ENCODE data around the gene TH. TPM values are rescaled to one million over a fixed set of nuclear protein-coding genes. Genes with fewer than 3 reads are reported as not detected.

Gene TH
- total RNA-seq, 1 donor from 2014 or later: 2.0 TPM

- no peak for TF ChIP-seq CTCF (IDR thresholded peaks at IDR 0.05)
- no peak for TF ChIP-seq EZH2 (IDR thresholded peaks at IDR 0.05)
- Mint-ChIP-seq H3K36me3 (no peaks in the 10 kb centered on the region), H3K27me3 (ENCODE audit: insufficient read depth, low read depth) (peaks cover 38% of the 10 kb centered on the region), H3K9me3 (peaks cover 3% of the 10 kb centered on the region), H3K4me1 (peaks cover 14% of the 10 kb centered on the region), H3K27ac (no peak overlapping the region), H3K4me3 (no peak overlapping the region)
- Histone ChIP-seq H3K4me3 (no peak overlapping the region), H4K20me1 (ENCODE audit: low read depth) (no peaks in the 10 kb centered on the region), H3K9me3 (ENCODE audit: low read depth) (no peaks in the 10 kb centered on the region), H3K4me2 (no peak overlapping the region), H3K79me2 (ENCODE audit: low read depth) (no peaks in the 10 kb centered on the region), H3K36me3 (no peaks in the 10 kb centered on the region), H3K4me1 (no peaks in the 10 kb centered on the region), H3K9ac (no peak overlapping the region), H2AFZ (replicated peaks) (no peak overlapping the region), H3K27ac (no peak overlapping the region), H3K27me3 (peaks cover 26% of the 10 kb centered on the region), H3F3A (ENCODE audit: low read depth) (no peaks in the 10 kb centered on the region)
- DNase-seq (ENCODE audit: low spot score): no peak
Measured at GRCh38 chr11:2129308-2129698, 42.3 kb downstream of the TH start.

GRCh38 chr11:2128511-2129307, 42.9 kb downstream of the TH start:
- H3K4me1 Mint-ChIP-seq: peaks cover 14% of the 10 kb centered on the region
- H3K4me2 ChIP-seq: no peak overlapping the region
- H4K20me1 ChIP-seq (ENCODE audit: low read depth): no peaks in the 10 kb centered on the region
- H3K27ac Mint-ChIP-seq: peak overlapping the region; percentile 71
- H3K9me3 Mint-ChIP-seq: peaks cover 3% of the 10 kb centered on the region
- TF ChIP-seq CTCF (IDR thresholded peaks at IDR 0.05) (no peak), EZH2 (IDR thresholded peaks at IDR 0.05) (no peak), EZH2phosphoT487 (IDR thresholded peaks at IDR 0.05) (no peak)
- H3F3A ChIP-seq (ENCODE audit: low read depth): no peaks in the 10 kb centered on the region
- no peak overlapping the region for H3K4me3 ChIP-seq
- peaks cover 42% of the 10 kb centered on the region for H3K27me3 Mint-ChIP-seq (ENCODE audit: insufficient read depth, low read depth)
- H3K36me3 Mint-ChIP-seq: no peaks in the 10 kb centered on the region
- H3K79me2 ChIP-seq (ENCODE audit: low read depth): no peaks in the 10 kb centered on the region
- H3K27ac ChIP-seq: no peak overlapping the region
- peaks cover 20% of the 10 kb centered on the region for H3K27me3 ChIP-seq
- no peak overlapping the region for H3K9ac ChIP-seq
- no peaks in the 10 kb centered on the region for H3K9me3 ChIP-seq (ENCODE audit: low read depth)
- no peaks in the 10 kb centered on the region for H3K36me3 ChIP-seq
- DNase-seq (ENCODE audit: low spot score): no peak
- H2AFZ ChIP-seq (replicated peaks): no peak overlapping the region
- no peak overlapping the region for H3K4me3 Mint-ChIP-seq
- no peaks in the 10 kb centered on the region for H3K4me1 ChIP-seq

GRCh38 chr11:2128130-2128510, 43.5 kb downstream of the TH start:
- peaks cover 10% of the 10 kb centered on the region for H3K4me1 Mint-ChIP-seq
- H3K9me3 Mint-ChIP-seq: peaks cover 3% of the 10 kb centered on the region
- DNase-seq (ENCODE audit: low spot score): no peak
- H3K36me3 Mint-ChIP-seq: no peaks in the 10 kb centered on the region
- Histone ChIP-seq H3K79me2 (ENCODE audit: low read depth) (no peaks in the 10 kb centered on the region), H3K27me3 (peaks cover 14% of the 10 kb centered on the region), H4K20me1 (ENCODE audit: low read depth) (no peaks in the 10 kb centered on the region), H3K9ac (no peak overlapping the region), H3K4me2 (no peak overlapping the region), H3F3A (ENCODE audit: low read depth) (no peaks in the 10 kb centered on the region), H3K36me3 (no peaks in the 10 kb centered on the region), H3K27ac (no peak overlapping the region), H3K4me1 (no peaks in the 10 kb centered on the region), H3K9me3 (ENCODE audit: low read depth) (no peaks in the 10 kb centered on the region), H3K4me3 (no peak overlapping the region), H2AFZ (replicated peaks) (no peak overlapping the region)
- peaks cover 41% of the 10 kb centered on the region for H3K27me3 Mint-ChIP-seq (ENCODE audit: insufficient read depth, low read depth)
- H3K4me3 Mint-ChIP-seq: no peak overlapping the region
- H3K27ac Mint-ChIP-seq: no peak overlapping the region
- TF ChIP-seq CTCF (IDR thresholded peaks at IDR 0.05) (no peak), EZH2phosphoT487 (IDR thresholded peaks at IDR 0.05) (no peak), EZH2 (IDR thresholded peaks at IDR 0.05) (no peak)

All from neural progenitor cell (in vitro differentiated cells).